Measurements from ENCODE around the gene LGALS7B. TPM values are rescaled to one million over a fixed set of nuclear protein-coding genes. Genes with fewer than 3 reads are reported as not detected.
"Not testable (repeated sequence)": the region's sequence is repeated elsewhere in the genome, so short reads cannot be mapped to it uniquely, and the experiment has no call there.

Gene LGALS7B
- total RNA-seq, 2 donors from 2014 or later = not detected

- no peaks in the 10 kb centered on the region for H3K36me3 ChIP-seq (replicated peaks in 1 of 2; ENCODE audit: insufficient read depth in 1 of 2, low read depth in 2 of 2)
- H3K27me3 ChIP-seq = no peaks in the 10 kb centered on the region
- no peak overlapping the region for H3K27ac ChIP-seq
- intact Hi-C loops (cut with DNase I) = no loop called here
- no peak overlapping the region for H3K4me3 ChIP-seq
- ATAC-seq (no peak), DNase-seq (no peak)
- 36 to 39% methylated on average over 2 of the region's 2 CpGs for WGBS, 2 donors
- H3K4me1 ChIP-seq = no peaks in the 10 kb centered on the region
- H3K9me3 ChIP-seq = no peaks in the 10 kb centered on the region
- TF ChIP-seq CTCF (IDR thresholded peaks at IDR 0.05) (no peak), POLR2A (IDR thresholded peaks at IDR 0.05) (no peak)
Observed at GRCh38 chr19:38796154-38796553, 7.2 kb downstream of the LGALS7B start.

- H3K27ac ChIP-seq; H3K4me1 ChIP-seq; ATAC-seq; H3K36me3 ChIP-seq (replicated peaks in 1 of 2; ENCODE audit: insufficient read depth in 1 of 2, low read depth in 2 of 2); intact Hi-C loops (cut with DNase I); H3K9me3 ChIP-seq; H3K27me3 ChIP-seq; H3K4me3 ChIP-seq; DNase-seq: not testable (repeated sequence)
- no CpG with 5 or more reads among the region's 33 CpGs for WGBS, 2 donors
Observed at GRCh38 chr19:38797781-38798180, 8.8 kb downstream of the LGALS7B start.

GRCh38 chr19:38799104-38799503 is 10.1 kb downstream of the LGALS7B start:
- ATAC-seq = no peak
- intact Hi-C loops (cut with DNase I) = no loop called here
- H3K27ac ChIP-seq = no peak overlapping the region
- WGBS, 2 donors = 79 to 85% methylated on average over 10 of the region's 10 CpGs
- no peaks in the 10 kb centered on the region for H3K4me1 ChIP-seq
- no peak overlapping the region for H3K4me3 ChIP-seq
- H3K9me3 ChIP-seq = no peaks in the 10 kb centered on the region
- H3K36me3 ChIP-seq (replicated peaks in 1 of 2; ENCODE audit: insufficient read depth in 1 of 2, low read depth in 2 of 2) = no peaks in the 10 kb centered on the region
- TF ChIP-seq CTCF (IDR thresholded peaks at IDR 0.05) (no peak), POLR2A (IDR thresholded peaks at IDR 0.05) (no peak)
- no peaks in the 10 kb centered on the region for H3K27me3 ChIP-seq
- no peak for DNase-seq

- 79 to 85% methylated on average over 5 of the region's 5 CpGs for WGBS, 2 donors
- Histone ChIP-seq H3K4me1 (no peaks in the 10 kb centered on the region), H3K4me3 (no peak overlapping the region), H3K27ac (no peak overlapping the region), H3K9me3 (no peaks in the 10 kb centered on the region), H3K36me3 (replicated peaks in 1 of 2; ENCODE audit: insufficient read depth in 1 of 2, low read depth in 2 of 2) (no peaks in the 10 kb centered on the region), H3K27me3 (no peaks in the 10 kb centered on the region)
- DNase-seq = no peak
- TF ChIP-seq POLR2A (IDR thresholded peaks at IDR 0.05) = no peak
- TF ChIP-seq CTCF (IDR thresholded peaks at IDR 0.05) = no peak
- no peak for ATAC-seq
- intact Hi-C loops (cut with DNase I) = no loop called here
Observed at GRCh38 chr19:38800577-38801347, 11.8 kb downstream of the LGALS7B start.

GRCh38 chr19:38801359-38802095 is 12.5 kb downstream of the LGALS7B start:
- no peaks in the 10 kb centered on the region for H3K27me3 ChIP-seq
- no peak for TF ChIP-seq CTCF (IDR thresholded peaks at IDR 0.05)
- no peak for TF ChIP-seq POLR2A (IDR thresholded peaks at IDR 0.05)
- H3K4me3 ChIP-seq = no peak overlapping the region
- H3K27ac ChIP-seq = no peak overlapping the region
- H3K36me3 ChIP-seq (replicated peaks in 1 of 2; ENCODE audit: insufficient read depth in 1 of 2, low read depth in 2 of 2) = no peaks in the 10 kb centered on the region
- intact Hi-C loops (cut with DNase I) = no loop called here
- WGBS, 2 donors = 91 to 94% methylated on average over 12 of the region's 12 CpGs
- ATAC-seq (no peak), DNase-seq (no peak)
- H3K4me1 ChIP-seq = no peaks in the 10 kb centered on the region
- no peaks in the 10 kb centered on the region for H3K9me3 ChIP-seq
